ENCODE results near the gene NLRP6.
A peak's percentile ranks its signal among the peaks of the same experiment; 100 is the strongest.
"Not testable (repeated sequence)": the region's sequence is repeated elsewhere in the genome, so short reads cannot be mapped to it uniquely, and the experiment has no call there.

The NLRP6 gene

DNA sequence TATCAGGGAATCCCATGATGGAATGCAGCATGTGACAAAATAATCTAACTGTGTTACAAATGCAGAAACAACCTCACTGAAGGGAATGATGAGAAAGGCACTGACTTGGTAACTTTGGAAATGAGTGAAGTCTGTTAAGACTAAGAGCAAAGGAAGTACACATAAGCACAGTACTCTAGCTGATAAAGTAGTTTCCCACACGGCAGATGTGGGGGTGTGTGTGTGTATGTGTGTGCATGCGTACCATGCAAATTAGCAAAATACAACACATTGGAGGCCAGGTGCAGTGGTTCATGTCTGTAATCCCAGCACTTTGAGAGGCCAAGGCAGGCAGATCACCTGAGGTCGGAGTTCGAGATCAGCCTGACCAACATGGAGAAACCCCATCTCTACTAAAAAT, 16.6 kb upstream of the NLRP6 start:
- no peak for DNase-seq (ENCODE audit: low read depth in 1 of 2, low spot score in 1 of 2)
- in situ Hi-C loops (cut with HindIII; ENCODE audit: low pct_unique_long_range_greater_than_20kb, low sequenced_read_pairs) = no loop called here
- TF ChIP-seq JUND (IDR thresholded peaks at IDR 0.05; ENCODE audit: low read depth) = no peak

DNA sequence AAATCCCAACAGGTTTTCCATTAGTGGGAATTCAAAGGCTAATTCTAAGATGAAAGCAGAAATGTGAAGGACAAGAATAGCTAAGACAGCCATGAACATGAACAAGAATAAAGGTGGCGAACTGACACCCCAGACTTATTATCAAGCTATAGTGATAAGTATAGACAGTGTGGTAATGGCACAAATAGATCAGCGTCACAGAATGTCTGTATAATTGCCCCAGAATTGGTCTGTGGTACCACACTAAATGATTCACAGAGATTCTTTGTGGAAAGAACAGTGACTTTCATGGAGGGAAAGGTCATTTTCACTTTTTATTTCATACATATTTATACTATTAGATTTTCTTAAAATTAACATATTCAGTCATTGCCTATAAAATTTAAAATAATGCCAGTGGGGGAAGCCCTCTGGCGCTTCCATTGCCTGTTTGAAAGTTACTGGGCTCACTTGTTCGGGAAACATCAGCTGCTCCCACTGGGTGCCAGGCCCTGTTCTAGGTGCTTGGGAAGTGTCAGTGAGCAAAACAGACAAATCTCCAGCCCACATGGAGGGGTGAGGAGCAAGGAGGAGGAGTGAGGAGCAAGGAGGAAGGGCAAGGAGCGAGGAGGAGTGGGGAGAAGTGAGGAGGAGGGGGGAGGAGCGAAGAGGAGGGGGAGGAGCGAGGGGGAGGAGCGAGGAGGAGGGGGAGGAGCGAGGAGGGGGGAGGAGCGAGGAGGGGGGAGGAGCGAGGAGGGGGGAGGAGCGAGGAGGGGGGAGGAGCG, 11.3 kb upstream of the NLRP6 start:
- in situ Hi-C loops (cut with HindIII; ENCODE audit: low pct_unique_long_range_greater_than_20kb, low sequenced_read_pairs) = no loop called here
- peak in 1 of 2 experiments; percentile 79 for DNase-seq (ENCODE audit: low read depth in 1 of 2, low spot score in 1 of 2)
- TF ChIP-seq JUND (IDR thresholded peaks at IDR 0.05; ENCODE audit: low read depth) = no peak

DNA sequence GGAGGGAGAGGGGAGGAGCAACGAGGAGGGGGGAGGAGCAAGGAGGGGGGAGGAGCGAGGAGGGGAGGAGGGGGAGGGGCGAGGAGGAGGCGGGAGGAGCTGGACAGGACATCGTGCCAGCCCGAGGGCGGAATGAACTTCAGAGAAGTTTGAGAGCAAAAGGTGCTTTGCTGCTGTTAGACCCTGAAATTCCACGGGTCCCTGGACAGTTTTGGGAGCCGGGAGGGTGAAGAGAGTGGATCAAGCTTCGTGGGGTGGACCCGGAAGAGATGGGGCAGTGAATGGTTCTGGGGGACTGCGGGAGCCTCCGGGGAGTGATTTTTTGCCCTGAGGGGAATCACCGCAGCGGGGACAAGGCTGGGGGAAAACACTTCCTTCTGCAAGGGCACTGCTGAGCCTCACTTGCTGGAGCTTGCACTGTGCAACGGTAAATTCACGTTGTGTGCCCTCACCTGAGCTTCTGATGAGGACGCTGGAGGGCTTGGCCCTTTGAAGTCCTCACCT, 10.7 kb upstream of the NLRP6 start:
- peak in 1 of 2 experiments; percentile 76 for DNase-seq (ENCODE audit: low read depth in 1 of 2, low spot score in 1 of 2)
- in situ Hi-C loops (cut with HindIII; ENCODE audit: low pct_unique_long_range_greater_than_20kb, low sequenced_read_pairs) = no loop called here
- TF ChIP-seq JUND (IDR thresholded peaks at IDR 0.05; ENCODE audit: low read depth) = no peak

DNA sequence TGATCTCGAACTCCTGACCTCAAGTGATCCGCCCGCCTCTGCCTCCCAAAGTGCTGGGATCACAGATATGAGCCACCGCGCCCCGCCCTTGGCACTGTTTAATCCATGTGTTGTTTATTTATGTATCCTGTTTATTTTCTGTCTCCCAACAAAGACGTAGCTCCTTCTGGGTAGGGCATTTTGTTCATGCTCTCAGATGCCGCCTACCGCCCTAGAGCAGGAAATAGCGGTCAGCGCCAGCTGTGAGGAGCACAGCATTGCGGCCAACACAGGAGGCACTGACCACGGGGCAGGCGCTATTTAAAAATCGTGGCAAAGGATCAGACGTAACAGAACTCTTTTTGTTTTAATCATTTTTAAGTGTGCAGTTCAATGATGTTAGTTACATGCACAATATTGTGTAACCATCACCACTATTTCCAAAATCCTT, 9.5 kb upstream of the NLRP6 start:
- DNase-seq (ENCODE audit: low read depth in 1 of 2, low spot score in 1 of 2); in situ Hi-C loops (cut with HindIII; ENCODE audit: low pct_unique_long_range_greater_than_20kb, low sequenced_read_pairs): not testable (repeated sequence)

- DNase-seq (ENCODE audit: low read depth in 1 of 2, low spot score in 1 of 2) = no peak
- TF ChIP-seq JUND (IDR thresholded peaks at IDR 0.05; ENCODE audit: low read depth) = no peak
- in situ Hi-C loops (cut with HindIII; ENCODE audit: low pct_unique_long_range_greater_than_20kb, low sequenced_read_pairs) = no loop called here
These were observed 8.9 kb upstream of the NLRP6 start for GRCh38 chr11:269146-269890.

DNA sequence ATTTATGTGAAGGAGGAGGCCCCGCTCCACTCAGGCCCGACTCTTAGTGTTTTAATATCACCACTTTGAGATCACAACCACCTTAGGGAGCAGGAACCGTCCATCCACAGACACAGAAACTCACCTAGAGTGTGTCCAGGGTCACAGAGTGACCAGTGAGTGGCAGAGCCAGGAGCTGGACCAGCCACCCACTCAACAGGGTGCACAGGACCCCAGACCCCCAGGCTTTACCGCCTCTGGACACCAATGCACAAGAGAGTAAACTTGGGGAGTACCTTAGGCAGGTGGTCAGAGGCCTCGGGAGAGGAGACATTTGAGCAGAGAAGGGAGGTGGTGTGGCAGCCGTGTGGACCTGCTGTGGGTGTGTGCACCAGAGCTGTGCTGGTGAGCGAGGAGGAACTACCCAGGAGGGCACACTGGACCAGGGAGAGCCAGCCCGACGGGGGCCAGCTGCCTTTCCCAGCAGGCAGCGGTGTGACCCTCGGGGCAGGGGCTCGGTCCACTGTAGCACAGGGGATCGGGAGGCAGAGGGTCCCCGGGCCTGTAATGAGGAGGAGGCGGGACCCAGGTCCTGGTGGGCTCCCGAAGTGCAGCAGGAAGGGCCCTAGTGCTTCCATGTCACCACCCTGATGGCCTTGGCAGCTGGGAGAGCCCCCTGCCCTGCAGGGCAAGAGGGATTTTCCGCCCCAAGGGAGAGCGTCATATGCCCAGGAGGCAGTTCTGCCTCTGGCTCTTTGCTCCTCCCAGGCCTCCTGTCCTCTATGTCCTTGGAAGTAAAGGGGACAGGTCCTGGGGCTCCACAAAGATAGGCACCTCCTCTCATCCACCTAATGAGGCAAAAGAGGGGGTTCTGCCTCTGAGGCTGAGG, 7.5 kb upstream of the NLRP6 start:
- DNase-seq (ENCODE audit: low read depth in 1 of 2, low spot score in 1 of 2) = no peak
- TF ChIP-seq JUND (IDR thresholded peaks at IDR 0.05; ENCODE audit: low read depth) = no peak
- in situ Hi-C loops (cut with HindIII; ENCODE audit: low pct_unique_long_range_greater_than_20kb, low sequenced_read_pairs) = no loop called here

DNA sequence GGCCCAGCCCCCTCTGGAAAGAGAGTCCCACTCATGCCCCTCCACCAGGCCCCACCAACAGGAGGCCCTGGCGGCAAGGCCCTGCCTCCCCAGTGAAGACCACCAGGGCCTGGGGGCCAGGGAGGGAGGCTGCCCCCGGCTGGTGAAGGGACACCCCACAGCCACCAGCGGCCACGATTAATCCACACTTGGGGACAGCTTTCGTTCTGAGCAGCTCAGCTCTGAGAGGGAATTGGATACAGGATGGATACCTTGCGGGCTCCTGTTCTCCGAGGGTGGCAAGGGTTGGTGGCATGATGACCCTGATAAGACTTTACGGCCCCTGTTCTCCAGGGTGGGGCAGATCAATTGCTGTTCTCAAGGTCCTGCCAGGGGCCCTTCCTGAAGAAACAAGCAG, 6.9 kb upstream of the NLRP6 start:
- in situ Hi-C loops (cut with HindIII; ENCODE audit: low pct_unique_long_range_greater_than_20kb, low sequenced_read_pairs) = no loop called here
- no peak for TF ChIP-seq JUND (IDR thresholded peaks at IDR 0.05; ENCODE audit: low read depth)
- no peak for DNase-seq (ENCODE audit: low read depth in 1 of 2, low spot score in 1 of 2)

DNA sequence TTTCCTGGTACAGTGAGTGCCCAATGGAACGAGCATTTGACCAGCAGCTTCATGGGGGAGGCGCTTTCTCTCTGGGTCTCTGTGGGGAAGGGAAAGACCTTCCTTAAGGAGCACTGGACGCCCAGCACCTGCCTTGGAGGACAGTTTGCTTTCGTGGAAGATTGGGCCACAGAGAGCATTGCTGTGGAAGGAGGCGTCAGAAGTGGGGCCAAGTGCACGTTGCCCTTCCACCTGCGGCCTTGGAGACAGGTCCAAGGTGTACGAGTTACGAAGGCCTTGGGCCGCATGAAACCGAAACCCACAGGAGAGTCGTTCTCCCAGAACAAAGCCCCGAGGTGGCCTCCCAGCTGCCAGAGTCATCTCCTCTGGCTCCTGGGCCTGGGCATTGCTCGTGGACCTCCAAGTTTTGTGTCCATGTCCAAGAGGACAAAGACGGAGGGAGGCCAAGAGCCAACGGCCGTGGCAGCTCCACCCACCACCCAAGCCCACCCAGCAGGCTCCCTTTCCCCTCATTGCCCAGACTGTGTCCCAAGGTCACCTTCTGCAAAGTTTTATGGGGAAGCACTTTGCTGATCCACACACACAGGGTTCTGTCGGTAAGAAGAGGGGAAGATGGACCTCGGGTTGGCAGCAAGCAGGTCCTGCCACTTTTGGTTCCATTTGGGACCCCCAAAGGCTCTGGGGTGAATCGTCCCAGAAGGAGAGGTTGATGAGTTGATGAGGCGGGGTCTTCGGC, 5.8 kb upstream of the NLRP6 start:
- no peak for TF ChIP-seq JUND (IDR thresholded peaks at IDR 0.05; ENCODE audit: low read depth)
- DNase-seq (ENCODE audit: low read depth in 1 of 2, low spot score in 1 of 2) = no peak
- in situ Hi-C loops (cut with HindIII; ENCODE audit: low pct_unique_long_range_greater_than_20kb, low sequenced_read_pairs) = no loop called here

DNA sequence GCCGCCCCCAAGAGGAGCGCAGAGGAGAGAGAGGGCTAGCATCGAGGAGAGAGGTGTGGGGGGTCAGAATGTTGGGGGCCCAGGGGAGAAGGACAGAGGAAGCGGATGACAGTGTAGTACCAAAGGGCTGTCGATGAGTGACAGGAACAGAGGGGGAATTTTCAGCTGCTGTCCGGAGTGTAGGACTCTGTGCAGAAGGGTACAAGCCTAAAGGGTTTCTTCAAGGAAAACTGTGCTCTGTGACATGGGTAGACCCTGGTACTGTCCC, 5.3 kb upstream of the NLRP6 start:
- no peak for DNase-seq (ENCODE audit: low read depth in 1 of 2, low spot score in 1 of 2)
- TF ChIP-seq JUND (IDR thresholded peaks at IDR 0.05; ENCODE audit: low read depth) = no peak
- in situ Hi-C loops (cut with HindIII; ENCODE audit: low pct_unique_long_range_greater_than_20kb, low sequenced_read_pairs) = no loop called here

- in situ Hi-C loops (cut with HindIII; ENCODE audit: low pct_unique_long_range_greater_than_20kb, low sequenced_read_pairs) = no loop called here
- DNase-seq (ENCODE audit: low read depth in 1 of 2, low spot score in 1 of 2) = no peak
- no peak for TF ChIP-seq JUND (IDR thresholded peaks at IDR 0.05; ENCODE audit: low read depth)
These were observed 2.0 kb upstream of the NLRP6 start for GRCh38 chr11:276219-276618.

GRCh38 chr11:279040-279965, 1.1 kb downstream of the NLRP6 start:
- no peak for TF ChIP-seq JUND (IDR thresholded peaks at IDR 0.05; ENCODE audit: low read depth)
- in situ Hi-C loops (cut with HindIII; ENCODE audit: low pct_unique_long_range_greater_than_20kb, low sequenced_read_pairs) = no loop called here
- no peak for DNase-seq (ENCODE audit: low read depth in 1 of 2, low spot score in 1 of 2)
